Right renal cortex interstitium (tissue), 3 donors: ENCODE measurements around the gene KYNU. TPM values are rescaled to one million over a fixed set of nuclear protein-coding genes. Genes with fewer than 3 reads are reported as not detected.
A peak's percentile ranks its signal among the peaks of the same experiment; 100 is the strongest.
"Not testable (repeated sequence)": the region's sequence is repeated elsewhere in the genome, so short reads cannot be mapped to it uniquely, and the experiment has no call there.

Experiments used
- DNase-seq, 3 donors: peaks; one replicate each; pipeline ENCODE4 v3.0.0-alpha.2; 2013; ENCODE audit warnings: low read depth in 3 of 3, low spot score in 2 of 3
- polyA plus RNA-seq, 3 donors: library from polyadenylated mRNA; unstranded; fragments of 120-200 nt; gene quantifications; one replicate each; pipeline ENCODE4 v1.2.1, GENCODE V29; 2013; ENCODE audit not compliant: insufficient read length in 3 of 3

Gene KYNU
- polyA plus RNA-seq, 3 donors: 6.9 to 8.1 (median 7.1) TPM

- no peak for DNase-seq
Measured at GRCh38 chr2:142997231-142997630, 119.8 kb downstream of the KYNU start.

GRCh38 chr2:143000599-143000998 is 123.1 kb downstream of the KYNU start:
- no peak for DNase-seq

GRCh38 chr2:143001501-143001900 is 124.0 kb downstream of the KYNU start:
- DNase-seq: no peak

GRCh38 chr2:143015656-143016055 is 138.2 kb downstream of the KYNU start:
- no peak for DNase-seq

GRCh38 chr2:143026411-143027054 is 149.1 kb downstream of the KYNU start:
- no peak for DNase-seq

- no peak for DNase-seq
Measured at GRCh38 chr2:143029141-143029540, 151.7 kb downstream of the KYNU start.

GRCh38 chr2:143030127-143030526 is 152.7 kb downstream of the KYNU start:
- no peak for DNase-seq

GRCh38 chr2:143034292-143035074 is 157.0 kb downstream of the KYNU start:
- peak; percentile 54 to 67 (median 64) for DNase-seq

GRCh38 chr2:143051465-143051864 is 174.0 kb downstream of the KYNU start:
- DNase-seq: no peak

GRCh38 chr2:143053437-143053836 is 176.0 kb downstream of the KYNU start:
- DNase-seq: not testable (repeated sequence)

- no peak for DNase-seq
Measured at GRCh38 chr2:143056550-143056949, 179.1 kb downstream of the KYNU start.

- no peak for DNase-seq
Measured at GRCh38 chr2:143058851-143059250, 181.4 kb downstream of the KYNU start.

- no peak for DNase-seq
Measured at GRCh38 chr2:143063612-143064200, 186.2 kb downstream of the KYNU start.

GRCh38 chr2:143068094-143068493 is 190.6 kb downstream of the KYNU start:
- DNase-seq: no peak

- no peak for DNase-seq
Measured at GRCh38 chr2:143068509-143068908, 191.0 kb downstream of the KYNU start.

GRCh38 chr2:143070704-143071103 is 193.2 kb downstream of the KYNU start:
- no peak for DNase-seq

GRCh38 chr2:143071185-143071876 is 193.9 kb downstream of the KYNU start:
- DNase-seq: no peak

GRCh38 chr2:143074913-143075312 is 197.4 kb downstream of the KYNU start:
- DNase-seq: not testable (repeated sequence)

- DNase-seq: no peak
Measured at GRCh38 chr2:143075711-143076110, 198.2 kb downstream of the KYNU start.

- no peak for DNase-seq
Measured at GRCh38 chr2:143078104-143078503, 200.6 kb downstream of the KYNU start.

GRCh38 chr2:143081616-143082015 is 204.2 kb downstream of the KYNU start:
- no peak for DNase-seq
